ENCODE measurements around the gene CAST.

CAST gene

GRCh38 chr5:96751203-96752169 is 89.3 kb downstream of the CAST start:
- DNase-seq: no peak

GRCh38 chr5:96752341-96753016 is 90.3 kb downstream of the CAST start:
- peak; percentile 60 for DNase-seq

- DNase-seq: no peak
Measured at GRCh38 chr5:96753017-96753397, 90.8 kb downstream of the CAST start.

GRCh38 chr5:96753848-96754247 is 91.7 kb downstream of the CAST start:
- DNase-seq: no peak

GRCh38 chr5:96755851-96756250 is 93.7 kb downstream of the CAST start:
- DNase-seq: no peak

GRCh38 chr5:96756985-96757384 is 94.8 kb downstream of the CAST start:
- peak; percentile 14 for DNase-seq

GRCh38 chr5:96758621-96759020 is 96.4 kb downstream of the CAST start:
- peak; percentile 39 for DNase-seq

GRCh38 chr5:96761618-96762017 is 99.4 kb downstream of the CAST start:
- no peak for DNase-seq

- peak; percentile 52 for DNase-seq
Measured at GRCh38 chr5:96763026-96763425, 100.8 kb downstream of the CAST start.

- DNase-seq: no peak
Measured at GRCh38 chr5:96765043-96765442, 102.9 kb downstream of the CAST start.

GRCh38 chr5:96768708-96769251 is 106.6 kb downstream of the CAST start:
- no peak for DNase-seq

- DNase-seq: no peak
Measured at GRCh38 chr5:96771395-96771794, 109.2 kb downstream of the CAST start.

GRCh38 chr5:96772111-96772510 is 109.9 kb downstream of the CAST start:
- no peak for DNase-seq

- DNase-seq: no peak
Measured at GRCh38 chr5:96772542-96772941, 110.4 kb downstream of the CAST start.

- DNase-seq: no peak
Measured at GRCh38 chr5:96775050-96775449, 112.9 kb downstream of the CAST start.

GRCh38 chr5:96775689-96776088 is 113.5 kb downstream of the CAST start:
- no peak for DNase-seq

- DNase-seq: no peak
Measured at GRCh38 chr5:96776621-96777020, 114.4 kb downstream of the CAST start.

GRCh38 chr5:96778409-96778808 is 116.2 kb downstream of the CAST start:
- DNase-seq: no peak

- peak; percentile 30 for DNase-seq
Measured at GRCh38 chr5:96780626-96781025, 118.5 kb downstream of the CAST start.

- DNase-seq: peak; percentile 63
Measured at GRCh38 chr5:96781031-96781971, 119.1 kb downstream of the CAST start.

GRCh38 chr5:96783326-96783725 is 121.2 kb downstream of the CAST start:
- no peak for DNase-seq

GRCh38 chr5:96785326-96786109 is 123.3 kb downstream of the CAST start:
- DNase-seq: no peak
